Mesenchymal stem cell (in vitro differentiated cells and primary cell): ENCODE results near the gene SERPINI1.

Experiments used
- DNase-seq: peaks from one replicate; pipeline ENCODE4 v3.0.0-alpha.2; 2013
- H2AFZ ChIP-seq: one replicate; pipeline ENCODE4 v1.6.1; 2013; ENCODE audit warnings: low read depth, mild to moderate bottlenecking, control low read depth, inconsistent platforms, low read length, moderate library complexity
- H2AK5ac ChIP-seq: 2 replicates; pipeline ENCODE4 v1.6.1; 2013; ENCODE audit warnings: low read length, moderate library complexity, mild to moderate bottlenecking, inconsistent platforms; ENCODE audit not compliant: severe bottlenecking
- H2BK120ac ChIP-seq: one replicate; pipeline ENCODE4 v1.6.1; 2013; ENCODE audit warnings: low read depth, mild to moderate bottlenecking, inconsistent platforms, low read length, moderate library complexity
- H2BK12ac ChIP-seq, 2 experiments: one replicate each; pipeline ENCODE4 v1.6.1; 2013; ENCODE audit warnings: inconsistent platforms in 2 of 2, low read length in 2 of 2, mild to moderate bottlenecking in 2 of 2, moderate library complexity in 2 of 2, control low read depth in 1 of 2
- H2BK15ac ChIP-seq: one replicate; pipeline ENCODE4 v1.6.1; 2013; ENCODE audit warnings: mild to moderate bottlenecking, low read depth, inconsistent platforms; ENCODE audit not compliant: poor library complexity, severe bottlenecking
- H2BK5ac ChIP-seq: 2 replicates; pipeline ENCODE4 v1.6.1; 2013; ENCODE audit warnings: low read depth, mild to moderate bottlenecking, low read length, control low read depth, inconsistent platforms; ENCODE audit not compliant: poor library complexity, severe bottlenecking
- H3K14ac ChIP-seq, 2 experiments: one replicate each; pipeline ENCODE4 v1.6.1; 2013; ENCODE audit warnings: inconsistent platforms in 2 of 2, low read length in 2 of 2, control low read depth in 1 of 2, mild to moderate bottlenecking in 1 of 2, moderate library complexity in 1 of 2
- H3K18ac ChIP-seq, 2 experiments: one replicate each; pipeline ENCODE4 v1.6.1; 2013; ENCODE audit warnings: inconsistent platforms in 2 of 2, low read length in 2 of 2, control low read depth in 1 of 2, low read depth in 1 of 2, mild to moderate bottlenecking in 1 of 2
- H3K23ac ChIP-seq, 2 experiments: one replicate each; pipeline ENCODE4 v1.6.1; 2013; ENCODE audit warnings: inconsistent platforms in 2 of 2, low read length in 2 of 2, mild to moderate bottlenecking in 2 of 2, moderate library complexity in 2 of 2, control low read depth in 1 of 2
- H3K27ac ChIP-seq: 2 replicates; pipeline ENCODE4 v1.5.1; 2013; ENCODE audit warnings: mild to moderate bottlenecking, moderate library complexity, low read length, control low read depth, inconsistent platforms; ENCODE audit not compliant: poor library complexity, severe bottlenecking
- H3K27me3 ChIP-seq, 2 experiments: 2 replicates each; pipeline versions ENCODE4 v1.6.1 to v1.7.0; 2013; ENCODE audit warnings: low read length in 2 of 2, mild to moderate bottlenecking in 2 of 2, moderate library complexity in 2 of 2, control low read depth in 1 of 2, inconsistent platforms in 1 of 2; ENCODE audit not compliant: control insufficient read depth in 1 of 2, insufficient read depth in 1 of 2
- H3K36me3 ChIP-seq, 2 experiments: 2 replicates each; pipeline versions ENCODE4 v1.6.1 to v1.7.0; 2013; ENCODE audit warnings: low read length in 2 of 2, control low read depth in 1 of 2, inconsistent platforms in 1 of 2, low read depth in 1 of 2, mild to moderate bottlenecking in 1 of 2; ENCODE audit not compliant: insufficient read depth in 2 of 2, control insufficient read depth in 1 of 2
- H3K4ac ChIP-seq, 2 experiments: one replicate each; pipeline ENCODE4 v1.6.1; 2013; ENCODE audit warnings: inconsistent platforms in 2 of 2, low read length in 2 of 2, mild to moderate bottlenecking in 2 of 2, moderate library complexity in 2 of 2, control low read depth in 1 of 2, low read depth in 1 of 2
- H3K4me1 ChIP-seq: 2 replicates; pipeline ENCODE4 v1.6.1; 2013; ENCODE audit warnings: low read depth, low read length, control low read depth; ENCODE audit not compliant: control insufficient read depth, insufficient read depth
- H3K4me2 ChIP-seq: 2 replicates; pipeline ENCODE4 v1.6.1; 2013; ENCODE audit warnings: low read length, mild to moderate bottlenecking, inconsistent platforms; ENCODE audit not compliant: poor library complexity, severe bottlenecking
- H3K4me3 ChIP-seq, 2 experiments: 2 replicates each; pipeline versions ENCODE4 v1.5.1 to v1.7.0; 2013; ENCODE audit warnings: low read length in 2 of 2, mild to moderate bottlenecking in 2 of 2, control low read depth in 1 of 2, low read depth in 1 of 2; ENCODE audit not compliant: insufficient read depth in 1 of 2
- H3K79me1 ChIP-seq: replicated peaks from 2 replicates; pipeline ENCODE4 v1.6.1; 2013; ENCODE audit warnings: mild to moderate bottlenecking, control low read depth, low read length, inconsistent platforms; ENCODE audit not compliant: poor library complexity, severe bottlenecking
- H3K9ac ChIP-seq: 2 replicates; pipeline ENCODE4 v1.7.0; 2013; ENCODE audit warnings: mild to moderate bottlenecking, low read length, moderate library complexity
- H3K9me3 ChIP-seq: 2 replicates; pipeline ENCODE4 v1.7.0; 2013; ENCODE audit warnings: mild to moderate bottlenecking, low read length; ENCODE audit not compliant: control insufficient read depth
- H4K8ac ChIP-seq: one replicate; pipeline ENCODE4 v1.6.1; 2013; ENCODE audit warnings: inconsistent platforms, mild to moderate bottlenecking, low read length, moderate library complexity
- H4K91ac ChIP-seq: one replicate; pipeline ENCODE4 v1.6.1; 2013; ENCODE audit warnings: mild to moderate bottlenecking, low read length, inconsistent platforms
- WGBS: methylation state at CpG from one replicate; pipeline ENCODE4 v1.1.7; 2013; ENCODE audit warnings: mixed read lengths; 5-methylcytosine and 5-hydroxymethylcytosine counted together

Gene SERPINI1

GRCh38 chr3:167835359-167835758 is 99.8 kb downstream of the SERPINI1 start:
- 66% methylated on average over 2 of the region's 5 CpGs for WGBS
- no peak overlapping the region for H3K4ac ChIP-seq
- no peak overlapping the region for H3K18ac ChIP-seq
- no peak overlapping the region for H3K27ac ChIP-seq
- no peaks in the 10 kb centered on the region for H3K79me1 ChIP-seq
- no peak for DNase-seq
- no peaks in the 10 kb centered on the region for H3K4me1 ChIP-seq
- H2AK5ac ChIP-seq: no peak overlapping the region
- H3K14ac ChIP-seq: no peak overlapping the region
- no peak overlapping the region for H3K23ac ChIP-seq
- no peaks in the 10 kb centered on the region for H3K9me3 ChIP-seq
- no peak overlapping the region for H2AFZ ChIP-seq
- no peak overlapping the region for H2BK15ac ChIP-seq
- H2BK5ac ChIP-seq: no peak overlapping the region
- no peak overlapping the region for H4K91ac ChIP-seq
- H4K8ac ChIP-seq: no peak overlapping the region
- H3K36me3 ChIP-seq: no peaks in the 10 kb centered on the region
- no peak overlapping the region for H3K4me3 ChIP-seq
- no peak overlapping the region for H3K9ac ChIP-seq
- H2BK12ac ChIP-seq: no peak overlapping the region
- no peak overlapping the region for H3K4me2 ChIP-seq
- no peaks in the 10 kb centered on the region for H3K27me3 ChIP-seq
- no peak overlapping the region for H2BK120ac ChIP-seq

DNA sequence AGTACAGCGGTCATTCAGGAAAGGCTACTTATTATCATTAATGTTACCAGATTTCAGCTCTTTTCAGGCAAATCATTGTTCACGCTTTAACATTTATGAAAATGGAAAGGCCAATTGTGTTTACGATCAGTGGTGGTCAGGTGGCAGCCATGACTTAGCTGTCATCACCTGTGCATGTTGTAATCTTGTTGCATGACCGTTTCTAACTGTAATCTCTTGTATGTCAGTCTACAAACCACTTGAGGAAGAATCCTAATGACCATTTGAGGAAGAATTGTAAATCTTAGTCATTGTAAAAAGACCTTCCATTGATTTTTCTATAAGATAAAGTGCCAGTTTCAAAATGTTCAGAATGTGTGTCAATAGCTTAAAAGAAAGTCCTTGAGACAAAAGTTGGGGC is 100.4 kb downstream of the SERPINI1 start:
- no peak for DNase-seq

DNA sequence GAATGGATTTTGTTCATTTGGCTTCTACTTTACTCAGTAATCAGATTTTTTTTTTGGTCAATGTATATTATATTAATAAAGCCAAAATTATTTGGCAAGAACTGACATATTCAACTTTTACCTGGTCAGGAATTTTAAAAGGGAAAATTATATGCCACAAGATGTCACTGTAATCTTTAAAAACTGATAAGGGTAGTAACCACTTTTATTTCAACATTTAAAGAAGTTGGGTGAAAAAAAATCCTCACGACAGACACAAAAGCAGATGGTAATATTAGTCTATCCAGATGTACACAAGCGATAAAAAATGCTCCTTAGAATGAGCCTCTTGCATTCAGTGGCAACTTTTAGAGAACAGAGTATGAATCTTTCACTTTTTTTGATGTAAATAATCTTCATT is 101.9 kb downstream of the SERPINI1 start:
- Histone ChIP-seq H3K4ac (no peak overlapping the region), H2BK15ac (no peak overlapping the region), H2BK120ac (no peak overlapping the region), H3K4me3 (no peak overlapping the region), H3K79me1 (no peaks in the 10 kb centered on the region), H3K9me3 (no peaks in the 10 kb centered on the region), H2AK5ac (no peak overlapping the region), H2BK5ac (no peak overlapping the region), H3K27me3 (no peaks in the 10 kb centered on the region), H3K4me1 (no peaks in the 10 kb centered on the region), H4K8ac (no peak overlapping the region), H2BK12ac (no peak overlapping the region), H3K23ac (no peak overlapping the region), H3K9ac (peak overlapping the region; percentile 51), H3K14ac (no peak overlapping the region), H3K36me3 (no peaks in the 10 kb centered on the region), H3K18ac (no peak overlapping the region), H3K4me2 (no peak overlapping the region), H3K27ac (no peak overlapping the region), H2AFZ (no peak overlapping the region), H4K91ac (no peak overlapping the region)
- peak; percentile 10 for DNase-seq
- WGBS: no CpG with 5 or more reads among the region's 2 CpGs

More for the DNA sequence above, 100.4 kb downstream of the SERPINI1 start:
- Histone ChIP-seq H3K9me3 (no peaks in the 10 kb centered on the region), H3K23ac (no peak overlapping the region), H3K27me3 (no peaks in the 10 kb centered on the region), H3K36me3 (no peaks in the 10 kb centered on the region), H2BK15ac (no peak overlapping the region), H4K8ac (no peak overlapping the region), H2AK5ac (no peak overlapping the region), H3K4ac (no peak overlapping the region), H2AFZ (no peak overlapping the region), H3K4me2 (no peak overlapping the region), H2BK5ac (no peak overlapping the region), H3K14ac (no peak overlapping the region), H3K4me3 (no peak overlapping the region), H4K91ac (no peak overlapping the region), H3K18ac (no peak overlapping the region), H3K4me1 (no peaks in the 10 kb centered on the region), H3K9ac (no peak overlapping the region), H3K27ac (no peak overlapping the region), H2BK120ac (no peak overlapping the region), H2BK12ac (no peak overlapping the region), H3K79me1 (no peaks in the 10 kb centered on the region)
- 93% methylated on average over 2 of the region's 4 CpGs for WGBS

DNA sequence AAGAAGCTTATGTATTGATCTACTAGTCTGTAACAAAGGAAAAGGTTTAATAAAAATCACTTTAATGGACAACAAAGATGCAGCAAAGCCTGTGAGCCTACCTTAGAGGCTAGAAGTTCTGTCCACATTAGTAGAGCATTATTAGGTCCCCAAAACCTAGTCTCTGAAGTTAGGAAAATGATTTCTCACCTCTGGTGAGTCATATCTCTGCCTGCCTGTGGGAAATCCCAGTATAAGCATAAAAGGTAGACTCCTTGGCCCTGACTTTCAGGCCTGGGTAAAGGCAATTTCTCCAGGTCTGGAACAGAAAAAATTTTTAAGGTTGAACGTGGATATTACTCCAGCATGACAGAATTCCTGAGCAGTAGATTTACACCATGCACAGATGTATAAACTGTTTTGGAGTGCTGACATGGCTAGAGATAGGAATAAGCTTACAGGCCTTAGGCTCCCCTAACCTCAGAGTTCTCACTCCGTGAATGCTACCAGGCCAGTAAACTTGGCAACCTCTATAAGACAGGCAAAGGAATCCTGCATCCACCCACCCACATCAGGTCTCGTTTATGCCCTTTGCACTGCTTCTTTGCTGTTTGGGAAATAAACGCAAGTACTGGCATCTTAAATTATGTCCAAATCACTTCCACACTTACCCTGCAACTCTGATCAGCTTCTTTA is 104.1 kb downstream of the SERPINI1 start:
- 71% methylated on average over 4 of the region's 4 CpGs for WGBS
- Histone ChIP-seq H2BK5ac (no peak overlapping the region), H3K4me3 (no peak overlapping the region), H2AK5ac (no peak overlapping the region), H3K27me3 (no peaks in the 10 kb centered on the region), H3K9ac (no peak overlapping the region), H3K23ac (no peak overlapping the region), H3K4ac (no peak overlapping the region), H2BK12ac (no peak overlapping the region), H3K36me3 (no peaks in the 10 kb centered on the region), H3K27ac (no peak overlapping the region), H2AFZ (no peak overlapping the region), H3K14ac (no peak overlapping the region), H2BK120ac (no peak overlapping the region), H3K18ac (no peak overlapping the region), H3K4me1 (no peaks in the 10 kb centered on the region), H4K91ac (no peak overlapping the region), H3K4me2 (no peak overlapping the region), H3K9me3 (no peaks in the 10 kb centered on the region), H3K79me1 (no peaks in the 10 kb centered on the region), H2BK15ac (no peak overlapping the region), H4K8ac (no peak overlapping the region)
- DNase-seq: no peak
